Lung (tissue), 12 donors: ENCODE data around the gene LGR6. TPM values are rescaled to one million over a fixed set of nuclear protein-coding genes. Genes with fewer than 3 reads are reported as not detected.

Source experiments
- ATAC-seq: fragments of 200-7000 bp; cut with Tn5 transposase; one replicate; pipeline ENCODE4 v1.9.1; 2020; ENCODE audit warnings: moderate number of reproducible peaks; ENCODE audit not compliant: insufficient read depth, low FRiP score
- DNase-seq, 3 donors: peaks; one replicate each; pipeline ENCODE4 v3.0.0-alpha.2; 2013 to 2017
- H3K27ac ChIP-seq, 2 donors: one replicate each; pipeline ENCODE4 v1.5.1; 2013; ENCODE audit warnings: mild to moderate bottlenecking in 2 of 2, moderate library complexity in 2 of 2, control low read depth in 1 of 2, inconsistent platforms in 1 of 2, low read depth in 1 of 2, low read length in 1 of 2
- H3K27me3 ChIP-seq, 3 donors: one replicate each; pipeline ENCODE4 v1.5.1; 2013; ENCODE audit warnings: low read length in 2 of 3; ENCODE audit not compliant: control insufficient read depth in 3 of 3, insufficient read depth in 3 of 3
- H3K36me3 ChIP-seq, 4 donors: one replicate each; pipeline ENCODE4 v1.5.1; 2013; ENCODE audit warnings: low read length in 4 of 4, mild to moderate bottlenecking in 1 of 4, moderate library complexity in 1 of 4; ENCODE audit not compliant: control insufficient read depth in 4 of 4, insufficient read depth in 4 of 4
- H3K4me1 ChIP-seq, 5 donors: one replicate each; pipeline ENCODE4 v1.5.1; 2013; ENCODE audit warnings: low read length in 5 of 5, mild to moderate bottlenecking in 2 of 5, moderate library complexity in 1 of 5; ENCODE audit not compliant: control insufficient read depth in 5 of 5, insufficient read depth in 5 of 5
- H3K4me3 ChIP-seq: one replicate; pipeline ENCODE4 v1.5.1; 2013; ENCODE audit warnings: mild to moderate bottlenecking, control low read depth, moderate library complexity
- H3K9ac ChIP-seq, 2 donors: one replicate each; pipeline ENCODE4 v1.5.1; 2013; ENCODE audit warnings: low read length in 2 of 2, control low read depth in 1 of 2; ENCODE audit not compliant: insufficient read depth in 1 of 2
- H3K9me3 ChIP-seq, 4 donors: one replicate each; pipeline ENCODE4 v1.5.1; 2013; ENCODE audit warnings: low read length in 3 of 4, mild to moderate bottlenecking in 1 of 4, moderate library complexity in 1 of 4; ENCODE audit not compliant: control insufficient read depth in 4 of 4, insufficient read depth in 3 of 4
- CTCF ChIP-seq: IDR thresholded peaks from 2 replicates; pipeline ENCODE4 v1.5.1; 2012; ENCODE audit warnings: mild to moderate bottlenecking; ENCODE audit errors: control extremely low read depth, extremely low read depth
- WGBS, 2 donors: extraction: QIAGEN DNeasy Blood & Tissue Kit; methylation state at CpG; one replicate each; pipeline ENCODE4 v1.1.7; 2013; 5-methylcytosine and 5-hydroxymethylcytosine counted together
- polyA plus RNA-seq, 2 donors: library from polyadenylated mRNA; stranded (reverse); fragments of 200-250 nt; gene quantifications; one replicate each; pipeline ENCODE4 v1.2.1, GENCODE V29; 2013
- total RNA-seq, 2 donors: library from RNA; depleted of rRNA in 1 of 2; stranded (reverse); fragments of >200 nt in 1 of 2; gene quantifications; one replicate each; pipeline ENCODE4 v1.2.1, GENCODE V29; 2014 to 2021
- donor health status: control.
- donor health status: control.
- donor health status: Bipolar disorder and iron deficiency.
- donor health status: healthy.
- donor health status: DM: yes; HTN: yes; CAD: no.

LGR6 gene
- total and polyA plus RNA-seq, 4 donors: 0.57 to 4.1 (median 1.3) TPM

- Histone ChIP-seq H3K9ac (no peak overlapping the region), H3K27me3 (no peaks in the 10 kb centered on the region), H3K9me3 (no peaks in the 10 kb centered on the region), H3K4me3 (no peak overlapping the region), H3K4me1 (peaks cover 0 to 5% (median 0%) of the 10 kb centered on the region in 5 donors), H3K36me3 (no peaks in the 10 kb centered on the region), H3K27ac (no peak overlapping the region)
- DNase-seq (peak; percentile 28 to 42 (median 30)), ATAC-seq (no peak)
- TF ChIP-seq CTCF: no peak
- WGBS, 2 donors: 7 to 8% methylated on average over 14 of the region's 14 CpGs
Measured at GRCh38 chr1:202311875-202312635, 118.5 kb downstream of the LGR6 start.

GRCh38 chr1:202315576-202316168 is 122.1 kb downstream of the LGR6 start:
- WGBS, 2 donors: 22 to 26% methylated on average over 9 of the region's 9 CpGs
- no peaks in the 10 kb centered on the region for H3K36me3 ChIP-seq
- H3K4me3 ChIP-seq: no peak overlapping the region
- DNase-seq (peak; percentile 78 to 84 (median 81)), ATAC-seq (no peak)
- peaks cover 0 to 5% (median 0%) of the 10 kb centered on the region in 5 donors for H3K4me1 ChIP-seq
- H3K27me3 ChIP-seq: no peaks in the 10 kb centered on the region
- no peak overlapping the region for H3K27ac ChIP-seq
- TF ChIP-seq CTCF: peak; percentile 91
- H3K9ac ChIP-seq: no peak overlapping the region
- H3K9me3 ChIP-seq: no peaks in the 10 kb centered on the region

GRCh38 chr1:202316186-202316585 is 122.6 kb downstream of the LGR6 start:
- Histone ChIP-seq H3K4me1 (peaks cover 0 to 5% (median 0%) of the 10 kb centered on the region in 5 donors), H3K27ac (no peak overlapping the region), H3K9me3 (no peaks in the 10 kb centered on the region), H3K27me3 (no peaks in the 10 kb centered on the region), H3K9ac (no peak overlapping the region), H3K36me3 (no peaks in the 10 kb centered on the region), H3K4me3 (no peak overlapping the region)
- ATAC-seq: no peak
- no peak for TF ChIP-seq CTCF
- no peak for DNase-seq
